MG63 (cell line): ENCODE measurements around the gene ALS2CL. TPM values are rescaled to one million over a fixed set of nuclear protein-coding genes. Genes with fewer than 3 reads are reported as not detected.

ENCODE experiments used
- DNase-seq: peaks from one replicate; pipeline ENCODE4 v3.0.0-alpha.2; 2020
- H3K27me3 ChIP-seq: fragments of 250-450 bp; sonication (Bioruptor Pico); 2 replicates; pipeline ENCODE4 v1.5.1; 2020; ENCODE audit warnings: mild to moderate bottlenecking, moderate library complexity
- H3K36me3 ChIP-seq: fragments of 250-450 bp; sonication (Bioruptor Pico); 2 replicates; pipeline ENCODE4 v1.5.1; 2020; ENCODE audit warnings: mild to moderate bottlenecking, moderate library complexity
- H3K4me3 ChIP-seq: fragments of 250-450 bp; sonication (Bioruptor Pico); 2 replicates; pipeline ENCODE4 v1.5.1; 2020; ENCODE audit warnings: mild to moderate bottlenecking, moderate library complexity
- H3K9me3 ChIP-seq: fragments of 250-450 bp; sonication (Bioruptor Pico); 2 replicates; pipeline ENCODE4 v1.5.1; 2020; ENCODE audit warnings: mild to moderate bottlenecking, moderate library complexity
- total RNA-seq: library from RNA; depleted of rRNA; stranded (reverse); fragments of >200 nt; shearing (Covaris generic); gene quantifications from 2 replicates; pipeline ENCODE4 v1.2.3, GENCODE V29; 2014; ENCODE audit warnings: low replicate concordance; rRNA removed

The ALS2CL gene
- total RNA-seq, 1 experiment from 2014 or later, result 1.2 TPM

DNA sequence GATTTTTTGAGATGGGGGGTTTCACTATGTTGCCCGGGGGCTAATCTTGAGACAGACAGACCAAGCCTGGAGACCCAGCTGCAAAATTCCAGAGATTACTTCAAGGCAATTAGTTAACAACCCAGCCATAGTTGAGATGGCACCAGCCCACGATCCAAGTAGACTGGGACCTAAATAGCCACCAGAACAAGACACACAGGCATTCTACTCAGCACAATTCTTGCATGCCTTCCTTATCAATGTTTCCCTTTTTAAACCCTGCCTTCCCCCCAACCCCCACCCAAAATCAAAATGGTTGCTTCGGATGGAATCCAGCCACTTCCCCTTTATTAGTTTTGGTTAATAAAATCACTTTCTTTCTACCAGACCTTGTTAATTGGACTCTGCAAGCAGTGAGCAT, 52.6 kb downstream of the ALS2CL start:
- DNase-seq, result no peak
- Histone ChIP-seq H3K36me3 (no peaks in the 10 kb centered on the region), H3K4me3 (no peak overlapping the region), H3K9me3 (no peaks in the 10 kb centered on the region), H3K27me3 (no peaks in the 10 kb centered on the region)

DNA sequence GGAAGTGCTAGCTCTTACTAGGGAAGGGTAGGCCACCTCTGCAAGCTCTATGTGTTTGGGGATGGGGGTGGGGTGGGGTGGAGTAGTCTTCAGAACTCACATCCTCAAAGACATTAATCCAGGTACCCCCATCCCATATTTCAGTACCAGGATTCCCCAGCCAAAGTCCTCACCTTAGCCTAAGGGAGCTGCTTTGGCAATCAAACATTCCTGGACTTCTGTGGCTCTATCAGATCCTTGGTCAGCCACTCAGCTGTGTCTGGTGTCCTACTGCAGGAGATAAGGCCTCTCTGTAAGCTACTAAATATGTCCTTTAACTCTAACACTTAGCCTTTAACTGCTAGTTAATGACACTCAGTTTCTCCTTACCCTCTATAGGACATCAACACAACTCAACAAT, 54.3 kb downstream of the ALS2CL start:
- H3K27me3 ChIP-seq, result no peaks in the 10 kb centered on the region
- DNase-seq, result no peak
- H3K9me3 ChIP-seq, result no peaks in the 10 kb centered on the region
- no peaks in the 10 kb centered on the region for H3K36me3 ChIP-seq
- no peak overlapping the region for H3K4me3 ChIP-seq

DNA sequence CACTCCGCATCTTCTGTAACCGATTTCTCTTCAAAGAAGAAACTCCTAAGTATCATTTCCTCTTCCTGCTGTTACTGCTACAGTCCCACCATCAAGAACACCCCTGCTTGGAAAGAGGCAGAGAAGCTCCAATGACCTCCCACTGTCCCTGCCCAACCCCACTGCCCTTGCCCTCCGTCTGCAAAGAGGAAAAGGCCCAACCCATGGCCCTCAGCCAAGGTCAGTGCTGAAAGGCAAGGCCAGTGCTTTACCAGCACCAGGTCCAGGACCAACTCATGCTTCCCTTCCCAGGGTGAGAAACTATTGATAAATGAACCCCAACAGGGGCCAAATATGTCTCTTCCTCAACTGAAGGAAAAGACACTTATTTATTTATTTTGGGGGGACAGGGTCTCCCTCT, 58.6 kb downstream of the ALS2CL start:
- DNase-seq, result no peak
- no peak overlapping the region for H3K4me3 ChIP-seq
- H3K36me3 ChIP-seq, result no peaks in the 10 kb centered on the region
- no peaks in the 10 kb centered on the region for H3K27me3 ChIP-seq
- H3K9me3 ChIP-seq, result no peaks in the 10 kb centered on the region

DNA sequence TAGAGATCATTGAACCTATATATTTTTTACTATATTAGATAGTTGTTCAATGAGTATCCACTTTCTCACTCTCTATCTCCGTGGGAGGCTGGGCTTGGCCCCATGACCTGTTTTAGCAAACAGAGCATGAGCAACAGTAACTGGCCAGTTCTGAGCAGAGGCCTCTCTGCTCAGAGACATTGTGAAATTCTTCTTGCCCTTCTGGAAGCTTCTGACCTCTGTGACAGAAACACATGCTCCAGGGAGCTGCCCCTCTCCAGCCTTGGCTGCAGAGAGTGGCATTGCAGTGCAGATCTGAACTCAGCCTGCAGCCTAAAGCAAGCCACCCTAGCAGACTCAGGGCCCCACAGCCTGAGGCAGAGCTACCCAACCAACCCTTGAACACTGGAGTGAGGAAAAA, 60.7 kb downstream of the ALS2CL start:
- Histone ChIP-seq H3K9me3 (no peaks in the 10 kb centered on the region), H3K4me3 (no peak overlapping the region), H3K27me3 (no peaks in the 10 kb centered on the region), H3K36me3 (no peaks in the 10 kb centered on the region)
- no peak for DNase-seq

DNA sequence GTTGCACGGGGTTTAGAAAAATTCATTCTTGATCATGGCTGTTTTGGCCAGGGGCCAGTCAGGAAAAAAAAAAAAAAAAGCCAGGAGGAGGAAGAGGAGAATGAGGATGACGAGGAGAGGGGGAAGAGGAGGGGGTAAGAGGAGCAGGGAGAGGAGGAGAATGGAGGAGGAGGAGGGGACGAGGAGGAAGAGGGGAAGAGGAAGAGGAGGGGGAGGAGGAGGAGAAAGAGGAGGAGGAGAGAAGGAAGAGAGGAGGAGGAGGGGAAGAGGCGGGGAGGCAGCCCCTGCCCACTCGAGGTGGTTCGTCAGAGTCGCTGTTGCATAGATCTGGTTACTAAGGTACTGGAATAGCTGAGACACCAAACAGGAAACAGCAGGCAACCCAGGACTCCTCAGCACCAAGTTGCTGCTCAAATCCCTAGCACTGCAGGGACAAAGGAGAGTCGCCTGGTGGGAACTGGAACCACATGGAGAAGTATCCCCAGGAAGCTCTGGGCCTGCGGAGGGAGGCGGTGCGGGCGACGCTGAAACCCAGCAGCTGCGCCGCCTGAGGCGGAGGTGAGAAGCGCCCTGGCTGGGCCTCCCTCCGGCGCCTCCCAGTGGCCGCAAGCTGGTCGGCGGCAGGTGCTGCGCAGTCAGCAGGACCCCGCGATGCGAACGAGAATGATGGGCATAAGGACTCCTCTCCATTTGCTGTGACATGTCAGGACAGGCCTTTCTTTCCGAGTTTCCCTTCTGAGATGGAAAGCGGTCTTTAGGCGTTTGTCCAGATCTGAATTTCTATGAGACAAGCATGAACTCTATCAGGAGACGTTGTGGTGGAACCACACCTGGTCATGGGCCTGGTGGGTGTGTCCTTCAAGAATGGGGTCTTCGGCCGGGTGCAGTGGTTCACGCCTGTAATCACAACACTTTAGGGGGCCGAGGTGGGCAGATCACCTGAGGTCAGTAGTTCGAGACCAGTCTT, 63.6 kb downstream of the ALS2CL start:
- Histone ChIP-seq H3K9me3 (no peaks in the 10 kb centered on the region), H3K4me3 (peak overlapping the region; percentile 41), H3K27me3 (no peaks in the 10 kb centered on the region), H3K36me3 (no peaks in the 10 kb centered on the region)
- DNase-seq, result peak; percentile 84

DNA sequence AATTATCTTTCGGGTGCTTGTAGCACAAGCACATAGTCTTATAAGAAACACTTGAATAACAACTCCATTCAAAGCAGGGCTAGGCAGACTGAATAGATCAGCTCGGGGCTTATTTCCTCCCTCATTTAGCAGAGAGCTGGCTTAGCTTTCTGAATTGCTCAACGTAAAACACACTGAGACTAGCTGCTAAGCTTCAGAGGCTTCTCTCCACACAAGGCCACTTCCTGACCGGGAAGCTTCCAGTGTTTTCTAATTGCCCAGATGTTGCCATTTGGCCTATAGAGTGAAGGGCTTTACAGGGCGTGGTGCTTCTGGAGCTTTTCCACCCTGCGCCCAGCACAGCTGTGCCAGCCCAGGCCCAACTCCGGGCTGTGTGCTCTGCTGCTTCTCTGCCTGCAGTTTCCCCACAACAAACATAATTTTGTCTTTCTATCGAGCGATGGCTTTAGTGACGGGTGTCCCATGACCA, 64.5 kb downstream of the ALS2CL start:
- Histone ChIP-seq H3K27me3 (no peaks in the 10 kb centered on the region), H3K36me3 (no peaks in the 10 kb centered on the region), H3K4me3 (peak overlapping the region; percentile 9; the same call in 1 of the 2 replicates), H3K9me3 (no peaks in the 10 kb centered on the region)
- peak; percentile 62 for DNase-seq

DNA sequence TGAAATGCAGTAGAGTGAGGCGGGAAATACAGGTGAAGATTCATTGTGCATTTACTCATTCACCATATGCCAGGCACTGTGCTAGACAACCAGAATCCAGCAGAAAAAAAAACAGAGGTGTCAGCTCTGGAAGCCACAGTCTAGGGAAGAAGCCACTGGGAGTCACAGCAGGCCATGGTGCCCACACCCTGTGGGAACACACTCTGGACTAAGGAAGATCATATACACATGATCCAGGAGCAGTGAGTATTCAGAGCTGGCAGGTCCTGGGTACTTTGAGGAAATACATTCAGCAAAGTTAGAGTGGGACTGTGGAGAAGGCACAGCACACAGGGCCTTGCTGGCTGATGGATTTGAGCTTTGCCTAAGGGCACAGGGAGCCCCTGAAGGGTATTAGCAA, 66.4 kb downstream of the ALS2CL start:
- no peak for DNase-seq
- Histone ChIP-seq H3K4me3 (no peak overlapping the region), H3K27me3 (no peaks in the 10 kb centered on the region), H3K36me3 (no peaks in the 10 kb centered on the region), H3K9me3 (no peaks in the 10 kb centered on the region)

DNA sequence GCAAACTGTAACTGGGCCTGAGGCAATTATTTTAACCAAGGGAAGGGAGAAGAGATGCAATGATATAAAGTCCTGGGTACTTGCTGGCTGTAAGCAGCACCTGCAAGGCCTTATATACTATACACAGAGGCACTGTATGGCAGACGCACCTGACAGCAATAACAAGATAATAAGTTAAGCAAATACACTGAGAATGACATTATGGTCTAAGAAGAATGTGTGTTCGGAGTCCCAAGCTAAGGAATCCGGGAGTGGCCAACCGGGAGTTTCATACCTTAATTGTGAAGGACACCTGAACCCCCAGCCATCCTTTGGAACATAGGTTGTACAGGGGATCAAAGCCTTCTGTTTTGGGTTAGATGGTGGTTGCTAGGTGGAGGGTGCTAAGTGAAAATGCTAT, 67.4 kb downstream of the ALS2CL start:
- DNase-seq, result no peak
- H3K9me3 ChIP-seq, result no peaks in the 10 kb centered on the region

DNA sequence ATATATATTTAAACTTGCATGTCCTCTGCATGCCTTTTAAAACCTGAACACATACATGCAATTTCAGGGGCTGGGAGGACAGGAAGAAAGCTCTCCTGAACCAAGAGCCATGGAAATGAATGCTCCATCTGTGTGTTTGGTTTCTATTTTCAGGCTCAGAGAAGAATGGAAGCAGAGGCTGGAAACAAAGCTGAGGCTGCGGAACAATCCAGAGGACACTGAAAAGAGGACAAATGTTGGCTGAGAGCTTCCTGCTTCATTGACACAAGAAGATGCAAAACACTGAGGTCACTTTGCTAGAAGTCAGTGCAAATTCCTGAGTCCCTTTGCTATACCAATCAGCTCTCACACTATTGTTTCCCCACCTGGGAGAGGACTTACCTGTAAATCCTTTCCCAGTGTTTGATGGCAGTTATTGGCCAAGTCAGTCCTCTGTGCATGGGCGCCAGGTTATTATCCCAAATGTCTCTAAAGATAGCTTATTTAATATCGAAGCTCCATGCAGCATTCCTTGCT, 68.4 kb downstream of the ALS2CL start:
- Histone ChIP-seq H3K36me3 (no peaks in the 10 kb centered on the region), H3K4me3 (no peak overlapping the region), H3K27me3 (no peaks in the 10 kb centered on the region), H3K9me3 (no peaks in the 10 kb centered on the region)
- DNase-seq, result no peak

More for the DNA sequence above, 67.4 kb downstream of the ALS2CL start:
- Histone ChIP-seq H3K27me3 (no peaks in the 10 kb centered on the region), H3K4me3 (no peak overlapping the region), H3K36me3 (no peaks in the 10 kb centered on the region)

DNA sequence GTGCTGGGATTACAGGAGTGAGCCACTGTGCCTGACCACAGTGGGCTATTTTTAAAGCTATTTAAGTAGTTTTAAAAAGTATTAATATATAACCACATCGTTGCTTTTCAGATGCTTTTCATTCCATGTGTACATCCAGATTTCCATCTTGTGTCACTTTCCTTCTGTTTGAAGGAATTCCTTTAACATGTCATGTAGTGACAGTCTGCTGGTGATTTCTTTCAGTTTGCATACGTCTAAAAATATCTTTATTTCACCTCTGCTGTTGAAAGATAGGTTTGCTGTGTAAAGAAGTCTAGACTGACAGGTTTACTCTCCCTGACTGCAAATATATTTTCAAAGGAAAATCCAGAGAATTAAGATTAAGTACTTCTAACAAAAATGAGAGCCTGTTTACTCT, 68.9 kb downstream of the ALS2CL start:
- no peaks in the 10 kb centered on the region for H3K9me3 ChIP-seq
- H3K36me3 ChIP-seq, result no peaks in the 10 kb centered on the region
- H3K27me3 ChIP-seq, result no peaks in the 10 kb centered on the region
- DNase-seq, result no peak
- no peak overlapping the region for H3K4me3 ChIP-seq

DNA sequence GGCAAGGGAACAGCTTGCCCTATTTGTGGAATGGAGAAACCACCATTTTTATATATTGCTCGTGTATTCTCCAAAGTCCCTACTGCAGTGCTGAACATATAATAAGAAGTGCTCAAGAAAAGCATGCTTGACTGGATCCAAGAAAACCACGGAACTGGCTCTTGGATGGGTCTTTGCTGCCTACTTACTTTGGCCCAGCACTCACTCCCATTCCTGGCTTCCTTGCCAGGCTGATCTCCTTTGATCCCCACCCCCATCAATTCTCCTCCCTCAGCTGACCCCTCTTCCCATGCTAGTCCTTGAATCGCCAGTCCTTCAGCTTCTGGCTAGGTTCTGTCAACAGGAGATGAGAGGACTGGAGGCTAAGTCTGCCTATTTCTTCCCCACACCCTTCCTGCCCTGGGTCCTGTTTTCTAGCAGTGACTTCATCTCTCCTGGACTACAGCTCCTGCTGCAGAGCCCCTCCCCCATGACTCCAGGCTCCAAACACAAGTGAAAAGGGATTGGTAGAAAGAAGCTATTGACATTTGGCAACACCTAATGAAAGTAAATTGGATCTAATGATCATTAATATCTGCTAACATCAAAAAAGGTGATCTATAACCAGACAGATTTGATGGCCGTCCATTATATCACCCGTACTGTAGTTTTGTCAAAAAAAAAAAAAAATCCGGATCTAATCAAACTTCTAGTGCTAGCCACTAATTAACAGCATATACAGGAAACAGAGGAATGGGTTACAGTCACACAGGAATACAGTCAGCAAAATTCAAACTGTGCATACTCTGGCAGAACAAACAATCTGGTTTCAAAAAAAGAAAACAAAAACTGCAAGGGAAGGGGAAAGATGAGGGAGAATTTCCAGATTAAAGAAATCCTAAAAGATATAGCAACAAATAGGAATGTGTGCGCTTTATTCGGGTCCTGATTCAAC, 73.4 kb downstream of the ALS2CL start:
- no peaks in the 10 kb centered on the region for H3K9me3 ChIP-seq
- H3K4me3 ChIP-seq, result no peak overlapping the region
- no peaks in the 10 kb centered on the region for H3K27me3 ChIP-seq
- H3K36me3 ChIP-seq, result no peaks in the 10 kb centered on the region
- DNase-seq, result no peak

Other genes starting within 250 kb of the ALS2CL start
- not detected in 2 replicates for gene LTF, start 228.8 kb downstream of the ALS2CL start, total RNA-seq
- gene RTP3, start 195.7 kb downstream of the ALS2CL start, total RNA-seq, result not detected in 2 replicates
- gene LRRC2, start 127.4 kb downstream of the ALS2CL start, total RNA-seq, result 0.10 and 0.36 TPM in 2 replicates
- not detected in 2 replicates for gene FAM240A, start 81.2 kb downstream of the ALS2CL start, total RNA-seq
- gene TMIE, start 7.7 kb upstream of the ALS2CL start, total RNA-seq, result not detected in 2 replicates
- not detected in 2 replicates for gene PRSS50, start 24.2 kb upstream of the ALS2CL start, total RNA-seq
- gene MYL3, start 169.8 kb upstream of the ALS2CL start, total RNA-seq, result not detected in 2 replicates
- not detected in 2 replicates for gene PTH1R, start 184.0 kb upstream of the ALS2CL start, total RNA-seq